Left lobe of liver (tissue), 1 donor: ENCODE measurements around the gene ELANE. TPM values are rescaled to one million over a fixed set of nuclear protein-coding genes. Genes with fewer than 3 reads are reported as not detected.

Experiments used
- total RNA-seq: library from RNA; stranded (reverse); gene quantifications from one replicate; pipeline ENCODE4 v1.2.1, GENCODE V29; 2021
- donor health status: DM: no; HTN: yes; CAD: no.

Gene ELANE
- total RNA-seq, 1 donor from 2014 or later, result 0.58 TPM

Other genes with a start within 250 kb of the ELANE start
- gene POLRMT, start 218.8 kb upstream of the ELANE start, total RNA-seq, result 51.8 TPM
- 0.30 TPM for gene FGF22, start 212.4 kb upstream of the ELANE start, total RNA-seq
- 22.2 TPM for gene RNF126, start 189.1 kb upstream of the ELANE start, total RNA-seq
- 4.3 TPM for gene FSTL3, start 175.9 kb upstream of the ELANE start, total RNA-seq
- not detected for gene PRSS57, start 156.9 kb upstream of the ELANE start, total RNA-seq
- gene PALM, start 143.4 kb upstream of the ELANE start, total RNA-seq, result 6.6 TPM
- 0.18 TPM for gene MISP, start 101.2 kb upstream of the ELANE start, total RNA-seq
- gene PTBP1, start 54.9 kb upstream of the ELANE start, total RNA-seq, result 115 TPM
- not detected for gene PLPPR3, start 30.3 kb upstream of the ELANE start, total RNA-seq
- gene AZU1, start 24.5 kb upstream of the ELANE start, total RNA-seq, result 0.60 TPM
- gene PRTN3, start 11.3 kb upstream of the ELANE start, total RNA-seq, result 0.23 TPM
- 6.1 TPM for gene CFD, start 7.4 kb downstream of the ELANE start, total RNA-seq
- 36.3 TPM for gene MED16, start 40.9 kb downstream of the ELANE start, total RNA-seq
- gene RNU6-9, start 41.2 kb downstream of the ELANE start, total RNA-seq, result not detected
- 20.9 TPM for gene R3HDM4, start 60.9 kb downstream of the ELANE start, total RNA-seq
- not detected for gene KISS1R, start 65.0 kb downstream of the ELANE start, total RNA-seq
- gene ARID3A, start 73.7 kb downstream of the ELANE start, total RNA-seq, result 3.6 TPM
- gene WDR18, start 132.0 kb downstream of the ELANE start, total RNA-seq, result 34.7 TPM
- gene GRIN3B, start 148.1 kb downstream of the ELANE start, total RNA-seq, result not detected
- 117 TPM for gene TMEM259, start 168.8 kb downstream of the ELANE start, total RNA-seq
- gene RNU6-2, start 169.2 kb downstream of the ELANE start, total RNA-seq, result not detected
- 23.2 TPM for gene CNN2, start 174.3 kb downstream of the ELANE start, total RNA-seq
- gene ABCA7, start 187.8 kb downstream of the ELANE start, total RNA-seq, result 10.4 TPM
- 5.1 TPM for gene ARHGAP45, start 214.9 kb downstream of the ELANE start, total RNA-seq
- 143 TPM for gene POLR2E, start 243.1 kb downstream of the ELANE start, total RNA-seq